Glutamatergic neuron (in vitro differentiated cells): ENCODE results near the gene FAM167B. TPM values are rescaled to one million over a fixed set of nuclear protein-coding genes. Genes with fewer than 3 reads are reported as not detected.

Source experiments
- DNase-seq: peaks from one replicate; pipeline ENCODE4 v3.0.0; 2022
- H3K27ac Mint-ChIP-seq: one replicate; pipeline ENCODE4 v1.8.0; 2020; ENCODE audit warnings: mild to moderate bottlenecking, mixed read lengths, inconsistent platforms; ENCODE audit not compliant: unreplicated experiment
- H3K27me3 Mint-ChIP-seq: one replicate; pipeline ENCODE4 v1.8.0; 2020; ENCODE audit warnings: mild to moderate bottlenecking, moderate library complexity, mixed read lengths, inconsistent platforms; ENCODE audit not compliant: unreplicated experiment
- H3K36me3 Mint-ChIP-seq: one replicate; pipeline ENCODE4 v1.8.0; 2020; ENCODE audit warnings: mild to moderate bottlenecking, mixed read lengths, inconsistent platforms; ENCODE audit not compliant: unreplicated experiment
- H3K4me1 Mint-ChIP-seq: one replicate; pipeline ENCODE4 v1.8.0; 2020; ENCODE audit warnings: mild to moderate bottlenecking, low read depth, mixed read lengths, inconsistent platforms; ENCODE audit not compliant: unreplicated experiment
- H3K4me3 Mint-ChIP-seq: one replicate; pipeline ENCODE4 v1.8.0; 2020; ENCODE audit warnings: mild to moderate bottlenecking, mixed read lengths, inconsistent platforms; ENCODE audit not compliant: unreplicated experiment
- H3K9me3 Mint-ChIP-seq: one replicate; pipeline ENCODE4 v1.8.0; 2020; ENCODE audit warnings: mild to moderate bottlenecking, moderate library complexity, mixed read lengths, inconsistent platforms; ENCODE audit not compliant: unreplicated experiment
- CTCF ChIP-seq: fragments of 200-600 bp; sonication (generic); IDR thresholded peaks from one replicate; pipeline ENCODE4 v1.5.0; 2021; ENCODE audit not compliant: partially characterized antibody, unreplicated experiment
- total RNA-seq: library from RNA; stranded (reverse); fragmentation: NEBNext Ultra II Directional; extraction: Animal tissue kit (Norgen Biotek cat#: 25700); gene quantifications from one replicate; pipeline ENCODE4 v1.2.1, GENCODE V29; 2021; ENCODE audit not compliant: unreplicated experiment

The FAM167B gene
- total RNA-seq, 1 donor from 2014 or later = 2.5 TPM

- H3K4me1 Mint-ChIP-seq = peaks cover 5% of the 10 kb centered on the region
- H3K9me3 Mint-ChIP-seq = no peaks in the 10 kb centered on the region
- peaks cover 1% of the 10 kb centered on the region for H3K27me3 Mint-ChIP-seq
- TF ChIP-seq CTCF = no peak
- H3K4me3 Mint-ChIP-seq = no peak overlapping the region
- H3K27ac Mint-ChIP-seq = no peak overlapping the region
- DNase-seq = no peak
- no peaks in the 10 kb centered on the region for H3K36me3 Mint-ChIP-seq
Measured at GRCh38 chr1:32263744-32264143, 16.7 kb downstream of the FAM167B start.

DNA sequence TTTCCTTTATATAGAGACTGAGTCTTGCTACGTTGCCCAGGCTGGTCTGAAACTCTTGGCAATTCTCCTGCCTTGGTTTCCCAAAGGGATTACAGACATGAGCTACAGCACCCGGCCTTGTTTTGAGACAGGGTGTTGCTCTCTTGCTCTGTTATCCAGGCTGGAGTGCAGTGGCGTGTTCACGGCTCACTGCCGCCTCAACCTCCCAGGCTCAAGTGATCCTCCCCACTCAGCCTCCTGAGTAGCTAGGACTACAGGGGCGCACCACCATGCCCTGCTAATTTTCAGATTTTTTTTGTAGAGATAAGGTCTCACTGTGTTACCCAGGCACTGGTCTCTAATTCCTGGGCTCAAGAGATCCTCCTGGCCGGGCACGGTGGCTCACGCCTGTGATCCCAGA, 18.8 kb downstream of the FAM167B start:
- Mint-ChIP-seq H3K27me3 (no peaks in the 10 kb centered on the region), H3K9me3 (no peaks in the 10 kb centered on the region), H3K36me3 (no peaks in the 10 kb centered on the region), H3K4me1 (peaks cover 5% of the 10 kb centered on the region), H3K4me3 (no peak overlapping the region), H3K27ac (no peak overlapping the region)
- DNase-seq = no peak
- TF ChIP-seq CTCF = no peak

GRCh38 chr1:32266921-32267591, 20.0 kb downstream of the FAM167B start:
- Mint-ChIP-seq H3K36me3 (no peaks in the 10 kb centered on the region), H3K27me3 (no peaks in the 10 kb centered on the region), H3K9me3 (peaks cover under 1% of the 10 kb centered on the region), H3K27ac (no peak overlapping the region), H3K4me1 (peaks cover 5% of the 10 kb centered on the region), H3K4me3 (no peak overlapping the region)
- DNase-seq = no peak
- no peak for TF ChIP-seq CTCF

- Mint-ChIP-seq H3K27ac (no peak overlapping the region), H3K4me3 (no peak overlapping the region)
Measured at GRCh38 chr1:32269744-32270143, 22.7 kb downstream of the FAM167B start.

More at GRCh38 chr1:32269744-32270143, 22.7 kb downstream of the FAM167B start:
- Mint-ChIP-seq H3K36me3 (peaks cover 4% of the 10 kb centered on the region), H3K27me3 (peaks cover 3% of the 10 kb centered on the region), H3K4me1 (peaks cover 5% of the 10 kb centered on the region), H3K9me3 (peaks cover 2% of the 10 kb centered on the region)
- no peak for DNase-seq
- no peak for TF ChIP-seq CTCF
